Lower lobe of right lung (tissue), 2 donors: ENCODE data around the gene GRIP2. TPM values are rescaled to one million over a fixed set of nuclear protein-coding genes. Genes with fewer than 3 reads are reported as not detected.

Experiments
- ATAC-seq, 2 donors: fragments of 200-7000 bp; cut with Tn5 transposase; one replicate each; pipeline ENCODE4 v1.9.1; 2020 to 2022; ENCODE audit warnings: mild to moderate bottlenecking in 2 of 2, moderate library complexity in 2 of 2
- DNase-seq: peaks from one replicate; pipeline ENCODE4 v3.0.0-alpha.2; 2020
- H3K27ac ChIP-seq: fragments of 200-600 bp; one replicate; pipeline ENCODE4 v1.8.0; 2022
- H3K27me3 ChIP-seq: fragments of 200-600 bp; one replicate; pipeline ENCODE4 v1.8.0; 2022; ENCODE audit warnings: low read depth
- H3K36me3 ChIP-seq: fragments of 200-600 bp; one replicate; pipeline ENCODE4 v1.8.0; 2022; ENCODE audit warnings: mild to moderate bottlenecking
- H3K4me1 ChIP-seq: fragments of 200-600 bp; one replicate; pipeline ENCODE4 v1.8.0; 2022
- H3K4me3 ChIP-seq: fragments of 200-600 bp; one replicate; pipeline ENCODE4 v1.8.0; 2022; ENCODE audit warnings: mild to moderate bottlenecking
- H3K9me3 ChIP-seq: fragments of 200-600 bp; one replicate; pipeline ENCODE4 v1.8.0; 2022
- CTCF ChIP-seq: fragments of 200-600 bp; IDR thresholded peaks from one replicate; pipeline ENCODE4 v1.8.0; 2022; ENCODE audit warnings: antibody characterized with exemption, mild to moderate bottlenecking
- intact Hi-C: fragments of 100-400 bp; cut with DNase I; formaldehyde crosslinking; loops from one replicate; pipeline ENCODE4 v1.11.0; 2022
- total RNA-seq: library from RNA; stranded (reverse); fragmentation: NEBNext Ultra II Directional; extraction: Animal tissue kit (Norgen Biotek cat#: 25700); gene quantifications from one replicate; pipeline ENCODE4 v1.2.1, GENCODE V29; 2021
- donor health status: DM: no; HTN: yes; CAD: no; lungs with severe emphysema.

GRIP2 gene
- total RNA-seq, 1 donor from 2014 or later: 1.1 TPM

GRCh38 chr3:14491396-14492190 is 48.5 kb downstream of the GRIP2 start:
- no peaks in the 10 kb centered on the region for H3K9me3 ChIP-seq
- peak in 1 of 2 donors; percentile 3 for ATAC-seq
- no peaks in the 10 kb centered on the region for H3K27me3 ChIP-seq
- DNase-seq: no peak
- intact Hi-C loops: no loop called here
- peaks cover 29% of the 10 kb centered on the region for H3K36me3 ChIP-seq
- no peak overlapping the region for H3K27ac ChIP-seq
- no peak for TF ChIP-seq CTCF
- H3K4me3 ChIP-seq: no peak overlapping the region
- H3K4me1 ChIP-seq: peaks cover 8% of the 10 kb centered on the region

GRCh38 chr3:14490831-14491230 is 49.3 kb downstream of the GRIP2 start:
- ATAC-seq (no peak), DNase-seq (no peak)
- Histone ChIP-seq H3K4me3 (no peak overlapping the region), H3K9me3 (no peaks in the 10 kb centered on the region), H3K36me3 (peaks cover 36% of the 10 kb centered on the region), H3K27ac (no peak overlapping the region), H3K4me1 (peaks cover 8% of the 10 kb centered on the region), H3K27me3 (no peaks in the 10 kb centered on the region)
- TF ChIP-seq CTCF: no peak
- intact Hi-C loops: no loop called here

- Histone ChIP-seq H3K36me3 (peaks cover 42% of the 10 kb centered on the region), H3K27me3 (no peaks in the 10 kb centered on the region), H3K4me3 (no peak overlapping the region), H3K4me1 (peaks cover 8% of the 10 kb centered on the region), H3K9me3 (no peaks in the 10 kb centered on the region), H3K27ac (no peak overlapping the region)
- DNase-seq (no peak), ATAC-seq (no peak)
- no peak for TF ChIP-seq CTCF
- intact Hi-C loops: no loop called here
These were observed 49.9 kb downstream of the GRIP2 start for GRCh38 chr3:14490255-14490654.

GRCh38 chr3:14489641-14490040 is 50.5 kb downstream of the GRIP2 start:
- intact Hi-C loops: no loop called here
- TF ChIP-seq CTCF: no peak
- no peak overlapping the region for H3K27ac ChIP-seq
- H3K27me3 ChIP-seq: no peaks in the 10 kb centered on the region
- H3K36me3 ChIP-seq: peaks cover 47% of the 10 kb centered on the region
- ATAC-seq: no peak
- H3K4me1 ChIP-seq: peaks cover 8% of the 10 kb centered on the region
- peak; percentile 11 for DNase-seq
- no peaks in the 10 kb centered on the region for H3K9me3 ChIP-seq
- no peak overlapping the region for H3K4me3 ChIP-seq

DNA sequence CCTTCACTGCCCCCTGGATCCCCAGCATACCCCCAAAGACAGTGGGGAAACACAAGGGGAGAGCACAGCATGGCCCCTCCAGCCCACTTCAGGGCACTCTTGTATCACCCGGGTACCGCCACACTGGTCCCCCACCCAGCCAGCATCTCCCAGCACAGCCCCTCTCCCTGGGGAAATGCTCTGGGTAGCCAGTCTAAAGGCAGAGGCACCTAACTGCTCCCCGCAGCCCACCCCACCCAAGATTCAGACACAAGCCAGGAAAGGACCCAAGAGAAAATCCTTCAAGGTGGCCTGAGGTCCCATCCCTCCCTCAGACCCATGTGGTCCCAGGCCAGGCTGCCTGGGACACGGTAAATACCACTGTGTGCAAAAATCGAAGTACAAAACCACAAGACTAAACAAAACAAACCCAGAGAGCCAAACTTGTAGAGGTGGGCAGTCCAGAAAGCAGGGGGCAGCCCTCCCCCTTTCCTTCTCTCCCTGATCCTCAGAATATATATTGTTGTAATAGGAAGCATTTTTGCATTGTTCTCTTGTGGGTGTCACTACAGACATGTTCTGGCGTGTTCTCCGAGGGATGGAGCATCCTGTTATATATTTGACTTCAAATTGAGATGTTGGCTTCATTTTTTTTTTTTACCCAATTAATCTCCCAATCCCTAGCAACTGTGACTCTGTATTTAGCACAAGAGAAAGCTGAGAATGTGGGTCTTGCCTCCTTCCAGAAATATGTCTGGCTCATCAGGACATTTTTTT is 51.7 kb downstream of the GRIP2 start:
- intact Hi-C loops: no loop called here
- H3K27me3 ChIP-seq: no peaks in the 10 kb centered on the region
- no peaks in the 10 kb centered on the region for H3K9me3 ChIP-seq
- DNase-seq: peak; percentile 32
- peaks cover 59% of the 10 kb centered on the region for H3K36me3 ChIP-seq
- no peak overlapping the region for H3K4me3 ChIP-seq
- H3K27ac ChIP-seq: no peak overlapping the region
- ATAC-seq: no peak
- H3K4me1 ChIP-seq: peaks cover 8% of the 10 kb centered on the region
- no peak for TF ChIP-seq CTCF
